HG02870 (cell line): ENCODE results near the gene BHLHE23.

Source experiments
- ATAC-seq: cut with Tn5 transposase; IDR thresholded peaks from one replicate; pipeline ENCODE4 v1.9.1; 2021; ENCODE audit warnings: mild to moderate bottlenecking, moderate library complexity; ENCODE audit not compliant: unreplicated experiment

The BHLHE23 gene

DNA sequence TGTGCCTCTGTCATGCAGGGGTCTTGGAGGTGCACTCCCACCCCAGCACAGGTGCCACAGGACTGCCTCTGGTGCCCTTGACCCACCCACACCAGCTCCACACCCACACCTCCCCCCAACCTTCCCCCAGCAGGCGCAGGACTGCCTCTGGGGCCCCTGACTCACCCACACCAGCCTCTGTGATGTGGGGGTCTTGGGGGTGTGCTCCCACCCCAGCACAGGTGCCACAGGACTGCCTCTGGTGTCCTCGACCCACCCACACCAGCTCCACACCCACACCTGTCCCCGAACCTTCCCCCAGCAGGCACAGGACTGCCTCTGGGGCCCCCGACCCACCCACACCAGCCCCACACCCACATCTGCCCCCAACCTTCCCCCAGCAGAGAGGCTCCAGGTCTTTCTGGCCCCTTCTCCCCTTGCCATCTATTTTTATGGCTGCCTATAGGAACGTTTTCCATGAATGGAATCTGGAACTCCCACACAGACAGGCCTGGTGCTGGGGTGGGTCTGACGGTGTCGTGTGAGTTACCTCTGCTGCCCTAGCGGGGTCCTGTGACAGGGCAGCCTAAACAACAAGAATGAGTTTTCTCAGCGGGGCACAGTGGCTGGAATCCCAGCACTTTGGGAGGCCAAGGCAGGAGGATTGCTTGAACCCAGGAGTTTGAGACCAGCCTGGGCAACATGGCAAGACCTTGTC lies 30.8 kb downstream of the BHLHE23 start:
- no peak for ATAC-seq

DNA sequence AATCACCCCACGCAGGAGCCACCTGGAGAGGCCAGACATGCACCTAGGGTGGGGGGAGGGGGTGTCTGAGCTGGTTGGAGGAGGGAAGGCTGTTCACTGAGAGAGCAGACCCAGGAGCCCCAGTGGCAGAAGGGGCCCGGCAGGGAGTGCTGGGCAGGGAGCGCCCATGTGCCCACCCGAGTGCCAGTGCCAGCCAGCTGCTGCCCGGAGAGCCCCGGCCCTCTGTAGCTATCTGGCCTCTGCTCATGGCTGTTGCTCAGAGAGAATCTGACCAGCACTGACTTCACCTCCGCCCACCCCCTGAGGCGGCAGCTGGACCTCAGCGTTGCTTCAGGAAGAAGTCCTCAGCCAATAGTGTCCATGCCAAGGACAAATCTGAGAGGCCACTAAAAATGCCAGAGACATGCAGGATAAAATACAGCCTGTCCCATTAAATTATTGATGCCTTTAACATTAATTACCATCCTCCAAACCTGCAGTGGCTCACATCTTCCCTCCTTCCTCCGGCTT lies 31.5 kb downstream of the BHLHE23 start:
- ATAC-seq = no peak

DNA sequence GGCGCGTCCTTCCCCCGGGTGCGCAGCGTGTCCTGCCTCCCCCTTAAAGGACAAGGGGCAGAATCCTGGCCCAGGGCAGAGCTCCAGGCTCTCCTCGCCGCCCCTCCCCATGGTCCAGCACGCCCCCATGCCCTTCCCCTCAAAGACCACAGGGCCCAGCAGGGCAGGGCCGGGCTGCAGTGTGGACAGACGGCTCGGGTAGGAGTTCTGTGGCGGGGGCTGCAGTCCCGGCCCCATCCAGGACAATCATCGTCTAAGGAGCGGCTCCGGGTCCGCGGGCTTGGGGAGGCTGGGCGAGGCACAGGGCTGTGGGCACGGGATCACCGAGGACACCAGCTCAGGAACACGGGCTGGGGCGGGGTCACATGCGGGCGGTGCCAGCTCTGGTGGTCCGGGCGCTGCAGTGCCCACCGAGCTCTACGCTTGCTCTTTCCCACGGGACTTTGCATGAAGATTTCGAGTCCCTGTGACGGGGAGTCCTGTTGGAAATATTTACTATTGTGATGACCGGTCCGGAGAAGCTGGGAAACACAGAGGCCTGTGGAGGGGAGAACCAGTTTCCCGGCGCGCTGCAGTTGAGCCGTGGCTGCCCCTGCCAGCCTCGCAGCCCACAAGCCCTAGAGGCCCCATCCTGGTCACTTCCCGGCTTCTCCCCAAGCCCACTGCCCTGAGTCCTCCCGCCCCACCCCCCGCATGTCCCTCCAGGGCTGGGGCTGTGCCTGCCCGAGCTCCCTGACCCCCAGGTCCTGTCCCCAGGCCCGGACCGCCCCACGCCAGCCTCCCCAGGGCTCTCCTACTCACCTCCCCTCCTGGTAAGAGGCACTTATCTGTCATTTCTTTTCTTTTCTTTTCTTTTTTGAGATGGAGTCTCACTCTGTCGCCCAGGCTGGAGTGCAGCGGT lies 33.7 kb downstream of the BHLHE23 start:
- no peak for ATAC-seq

DNA sequence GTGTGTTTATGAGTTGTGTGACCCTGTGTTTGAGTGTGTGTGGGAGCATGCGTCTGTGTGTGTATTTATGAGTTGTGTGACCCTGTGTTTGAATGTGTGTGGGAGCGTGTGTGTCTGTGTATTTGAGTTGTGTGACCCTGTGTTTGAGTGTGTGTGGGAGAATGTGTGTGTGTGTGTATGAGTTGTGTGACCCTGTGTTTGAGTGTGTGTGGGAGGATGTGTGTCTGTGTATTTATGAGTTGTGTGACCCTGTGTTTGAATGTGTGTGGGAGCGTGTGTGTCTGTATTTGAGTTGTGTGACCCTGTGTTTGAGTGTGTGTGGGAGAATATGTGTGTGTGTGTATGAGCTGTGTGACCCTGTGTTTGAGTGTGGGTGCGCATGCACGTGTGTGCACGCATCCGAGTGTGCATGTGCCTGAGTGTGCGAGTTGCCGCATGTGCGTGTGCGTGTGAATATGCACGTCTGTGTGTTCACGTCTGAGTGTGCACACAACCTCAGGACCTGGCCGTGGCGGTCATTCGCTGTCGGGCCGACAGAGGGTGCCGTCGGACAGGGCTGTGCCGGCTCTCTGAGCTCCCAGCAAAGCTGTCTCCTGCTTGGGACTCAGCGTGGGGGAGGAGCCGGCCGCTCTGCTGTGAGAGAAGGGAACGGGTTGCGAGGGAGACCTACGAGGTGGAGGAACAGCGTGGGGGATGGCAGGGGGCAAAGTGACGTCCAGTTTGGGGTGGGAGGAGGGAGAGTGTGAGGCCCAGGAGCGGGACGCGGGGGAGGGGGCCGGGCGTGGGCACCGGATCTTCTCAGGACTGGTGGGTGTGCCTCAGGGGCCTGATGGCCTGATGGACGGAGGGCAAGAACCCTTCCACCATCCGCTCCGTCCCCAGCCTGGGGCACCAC lies 34.6 kb downstream of the BHLHE23 start:
- ATAC-seq = peak; percentile 67

DNA sequence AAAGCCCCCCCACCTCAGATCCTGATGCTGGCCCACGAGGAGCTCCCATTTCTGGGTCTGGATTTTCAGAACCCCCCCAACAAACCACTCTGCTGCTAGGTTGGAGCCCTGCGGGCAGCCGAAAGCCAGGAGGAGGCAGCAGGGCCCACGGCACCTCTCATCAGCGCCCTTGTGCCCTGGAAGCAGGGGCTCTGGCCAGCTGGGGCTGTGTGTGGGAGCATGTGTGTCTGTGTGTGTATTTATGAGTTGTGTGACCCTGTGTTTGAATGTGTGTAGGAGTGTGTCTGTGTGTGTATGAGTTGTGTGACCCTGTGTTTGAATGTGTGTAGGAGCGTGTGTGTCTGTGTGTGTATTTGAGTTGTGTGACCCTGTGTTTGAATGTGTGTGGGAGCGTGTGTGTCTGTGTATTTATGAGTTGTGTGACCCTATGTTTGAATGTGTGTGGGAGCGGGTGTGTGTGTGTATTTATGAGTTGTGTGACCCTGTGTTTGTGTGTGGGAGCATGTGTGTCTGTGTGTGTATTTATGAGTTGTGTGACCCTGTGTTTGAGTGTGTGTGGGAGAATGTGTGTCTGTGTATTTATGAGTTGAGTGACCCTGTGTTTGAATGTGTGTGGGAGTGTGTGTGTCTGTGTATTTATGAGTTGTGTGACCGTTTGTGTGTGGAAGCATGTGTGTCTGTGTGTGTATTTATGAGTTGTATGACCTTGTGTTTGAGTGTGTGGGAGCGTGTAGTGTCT lies 35.4 kb downstream of the BHLHE23 start:
- no peak for ATAC-seq

DNA sequence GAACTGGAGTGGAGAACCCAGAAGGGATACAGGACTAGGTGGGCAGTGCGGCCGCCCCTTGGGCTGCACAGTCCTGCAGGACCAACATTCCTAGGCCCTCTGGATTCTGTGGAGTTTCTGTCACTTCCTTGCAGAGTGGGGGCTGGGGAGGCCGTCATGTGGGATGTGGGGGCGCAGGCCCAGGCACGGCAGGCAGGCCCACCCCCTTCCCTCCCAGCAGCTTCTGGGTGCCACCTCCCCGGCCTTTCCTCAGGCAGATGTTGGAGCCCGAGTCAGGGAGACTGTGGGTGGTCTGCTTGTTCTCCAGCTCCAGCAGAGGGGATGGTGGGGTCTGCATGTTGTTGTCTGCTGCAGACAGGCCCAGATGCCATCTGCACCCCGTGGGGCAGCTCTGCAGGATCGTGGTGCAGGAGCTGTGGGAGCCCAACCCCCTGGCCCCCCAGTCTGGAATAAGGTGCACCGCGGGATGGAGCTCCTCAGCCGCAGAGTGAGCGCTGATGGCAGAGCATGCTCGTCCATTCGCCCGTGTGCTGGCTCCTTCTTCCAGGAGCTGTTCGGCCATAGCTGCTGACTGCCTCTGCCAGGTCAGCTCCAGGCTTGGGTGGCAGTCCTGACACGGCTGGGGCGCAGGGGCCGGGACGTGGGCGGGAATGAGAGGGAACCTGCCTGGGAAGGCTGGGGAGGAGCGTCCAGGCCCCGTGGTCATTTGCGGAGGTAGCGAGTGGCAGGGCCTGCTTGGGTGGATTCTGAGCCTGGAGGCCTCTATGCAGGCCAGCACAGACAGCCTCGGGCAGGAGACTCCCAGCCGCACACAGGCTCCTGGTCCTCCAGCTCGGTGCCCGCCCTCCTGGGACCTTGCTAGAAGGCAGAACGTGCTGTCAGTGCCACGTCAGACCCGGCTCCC lies 36.2 kb downstream of the BHLHE23 start:
- ATAC-seq = no peak

DNA sequence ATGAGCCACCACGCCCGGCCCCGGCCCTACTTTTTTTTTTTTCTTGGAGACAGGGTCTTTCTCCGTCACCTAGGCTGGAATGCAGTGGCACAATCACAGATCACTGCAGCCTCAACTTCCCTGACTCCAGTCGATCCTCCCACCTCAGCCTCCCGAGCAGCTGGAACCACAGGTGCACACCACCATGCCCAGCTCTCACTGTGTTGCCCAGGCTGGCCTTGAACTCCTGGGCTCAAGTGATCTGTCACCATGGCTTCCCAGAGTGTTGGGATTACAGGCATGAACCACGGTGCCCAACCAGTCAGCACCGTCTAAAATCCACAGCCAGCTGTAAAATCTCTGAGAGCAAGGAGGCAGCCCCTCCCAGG lies 36.8 kb downstream of the BHLHE23 start:
- no peak for ATAC-seq

DNA sequence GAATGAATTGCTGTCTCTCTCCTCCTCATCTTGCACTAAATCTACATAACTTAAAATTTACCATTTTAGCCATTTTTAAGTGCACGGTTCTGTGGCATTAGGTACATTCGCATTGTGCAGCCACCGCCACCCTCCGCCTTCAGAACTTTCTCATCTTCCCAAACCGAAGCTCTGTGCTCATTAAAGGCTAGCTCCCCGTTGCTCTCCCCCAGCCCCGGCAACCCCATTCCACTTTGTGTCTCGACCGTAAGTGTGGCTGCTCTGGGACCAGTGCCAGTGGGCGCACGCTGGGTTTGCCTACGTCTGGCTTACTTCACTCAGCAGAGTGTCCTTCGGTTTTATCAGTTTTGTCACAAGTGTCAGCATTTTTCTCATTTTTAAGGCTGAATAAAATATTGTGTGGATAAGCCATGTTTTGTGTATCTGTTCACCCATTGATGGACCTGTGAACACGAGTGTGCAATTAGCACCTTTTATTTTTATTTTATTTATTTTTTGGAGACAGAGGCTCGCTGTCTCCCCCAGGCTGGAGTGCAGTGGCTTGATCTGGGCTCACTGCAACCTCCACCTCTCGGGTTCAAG lies 37.5 kb downstream of the BHLHE23 start:
- ATAC-seq = no peak

DNA sequence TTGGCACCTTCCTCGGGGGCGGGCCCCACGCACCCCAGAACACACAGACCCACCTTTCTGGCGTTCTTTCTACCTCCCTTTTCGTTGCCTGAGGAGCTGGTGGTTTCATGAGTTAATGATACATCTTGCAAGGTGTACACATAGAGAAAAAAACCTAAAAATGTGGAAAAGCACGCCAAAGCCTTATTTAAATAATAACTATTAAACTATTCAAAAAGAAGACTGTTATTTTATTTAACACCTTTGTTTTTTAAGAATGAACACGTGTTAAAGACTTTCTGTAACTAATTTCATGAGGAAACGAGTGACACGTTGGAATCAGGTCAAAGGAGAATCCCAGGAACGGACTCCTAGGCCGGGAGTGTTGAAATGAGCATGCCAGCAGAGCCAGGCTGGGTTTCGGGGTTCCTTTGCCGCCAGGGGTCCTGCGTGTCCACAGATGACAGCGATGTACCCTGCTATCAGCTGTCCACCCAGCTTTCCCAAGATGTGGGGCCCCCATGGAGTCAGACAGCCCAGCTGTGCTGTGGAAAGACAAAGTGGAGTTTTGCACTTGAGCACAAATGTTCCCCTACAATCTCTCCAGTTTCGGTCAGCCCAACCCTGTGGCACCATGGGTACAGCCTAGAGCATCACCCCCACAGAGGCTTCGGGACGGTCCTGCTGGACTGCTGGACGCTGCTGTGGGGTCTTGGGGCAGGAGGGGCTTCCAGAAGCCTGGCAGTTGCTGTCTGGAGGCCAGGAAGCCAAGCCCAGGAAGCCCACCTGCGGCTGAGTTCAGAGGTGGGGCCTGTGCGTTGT lies 38.2 kb downstream of the BHLHE23 start:
- ATAC-seq = no peak

DNA sequence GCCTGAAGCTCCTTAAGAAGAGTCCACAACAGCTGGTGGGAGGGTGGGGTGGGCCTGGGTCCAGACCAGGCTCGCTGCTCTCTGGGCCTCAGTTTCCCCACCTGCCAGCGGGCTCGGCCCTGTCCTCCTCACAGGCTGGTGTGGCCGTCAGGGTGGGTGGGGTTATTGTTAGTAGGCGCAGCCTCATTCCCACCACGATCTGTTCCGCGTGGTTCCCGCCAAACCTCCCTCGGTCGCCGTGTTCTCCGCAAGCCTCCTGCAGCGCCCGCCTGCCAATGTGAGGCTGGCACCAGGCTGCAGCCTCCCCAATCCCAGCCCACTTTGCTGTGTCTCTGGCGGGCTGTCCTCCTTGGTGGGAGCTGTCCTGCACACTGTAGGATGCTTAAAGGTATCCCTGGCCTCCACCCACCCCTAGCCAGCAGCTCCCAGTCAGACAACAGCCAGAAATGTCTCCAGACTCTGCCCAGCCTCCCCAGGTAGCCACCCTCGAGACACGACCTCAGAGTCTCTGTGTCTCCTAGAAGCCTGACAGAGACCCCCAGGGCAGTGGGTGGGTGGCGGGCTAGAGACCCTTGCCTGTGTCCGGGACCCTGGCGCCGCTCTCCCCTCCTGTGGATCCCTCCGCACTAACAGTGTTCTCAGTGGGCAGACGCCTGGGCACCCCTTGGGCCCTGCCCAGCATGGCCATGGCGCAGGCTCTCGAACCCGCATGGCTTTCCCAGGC lies 39.0 kb downstream of the BHLHE23 start:
- no peak for ATAC-seq

DNA sequence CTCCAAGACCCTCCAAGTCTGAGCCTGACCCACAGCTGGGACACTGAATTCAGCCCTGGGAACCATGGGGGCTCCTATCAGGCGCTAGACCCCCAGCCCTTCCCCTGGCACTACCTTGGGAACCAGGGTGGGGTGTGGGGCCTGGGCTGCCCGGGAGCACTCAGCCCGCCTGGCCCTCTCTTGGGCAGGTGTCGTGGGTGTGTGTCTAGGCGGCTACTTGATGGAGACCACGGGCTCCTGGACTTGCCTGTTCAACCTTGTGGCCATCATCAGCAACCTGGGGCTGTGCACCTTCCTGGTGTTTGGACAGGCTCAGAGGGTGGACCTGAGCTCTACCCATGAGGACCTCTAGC lies 39.6 kb downstream of the BHLHE23 start:
- no peak for ATAC-seq

DNA sequence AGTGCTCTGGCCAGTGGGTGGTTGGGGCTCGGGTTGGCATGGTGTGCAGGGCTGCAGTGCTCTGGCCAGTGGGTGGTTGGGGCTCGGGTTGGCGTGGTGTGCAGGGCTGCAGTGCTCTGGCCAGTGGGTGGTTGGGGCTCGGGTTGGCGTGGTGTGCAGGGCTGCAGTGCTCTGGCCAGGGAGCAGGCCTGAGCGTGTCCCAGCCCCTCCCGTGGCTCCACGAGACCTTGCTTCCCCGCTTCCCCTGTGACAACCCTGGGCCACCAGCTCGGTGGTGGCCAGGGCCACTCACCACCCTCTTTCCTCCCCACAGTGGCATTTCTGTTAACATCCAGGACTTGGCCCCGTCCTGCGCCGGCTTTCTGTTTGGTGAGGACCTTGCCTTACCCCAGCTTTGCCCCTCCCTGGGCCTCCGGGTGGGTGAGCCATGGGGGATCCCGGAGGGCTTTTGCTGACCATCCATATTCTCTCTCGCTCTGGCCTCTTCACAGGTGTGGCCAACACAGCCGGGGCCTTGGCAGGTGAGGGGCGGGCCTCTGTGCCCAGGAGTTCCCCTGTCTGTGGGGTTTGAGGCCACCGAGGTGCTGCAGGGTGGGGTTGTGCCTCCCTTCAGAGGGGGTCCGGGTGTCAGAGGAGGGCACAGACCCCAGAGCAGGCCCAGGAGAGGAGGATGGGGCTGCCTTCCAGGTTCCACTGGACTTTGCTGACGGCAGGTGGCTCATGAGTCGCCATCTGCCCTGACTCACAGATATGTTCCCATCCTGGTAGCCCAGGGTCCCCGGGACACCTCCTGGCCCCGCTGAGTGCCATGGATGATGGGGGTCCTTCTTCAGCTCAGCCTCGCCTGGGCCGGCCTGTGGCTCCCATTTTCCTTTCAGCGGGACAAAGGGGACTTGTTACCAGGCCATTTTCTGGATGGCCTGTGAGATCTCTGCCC lies 40.3 kb downstream of the BHLHE23 start:
- ATAC-seq = no peak

DNA sequence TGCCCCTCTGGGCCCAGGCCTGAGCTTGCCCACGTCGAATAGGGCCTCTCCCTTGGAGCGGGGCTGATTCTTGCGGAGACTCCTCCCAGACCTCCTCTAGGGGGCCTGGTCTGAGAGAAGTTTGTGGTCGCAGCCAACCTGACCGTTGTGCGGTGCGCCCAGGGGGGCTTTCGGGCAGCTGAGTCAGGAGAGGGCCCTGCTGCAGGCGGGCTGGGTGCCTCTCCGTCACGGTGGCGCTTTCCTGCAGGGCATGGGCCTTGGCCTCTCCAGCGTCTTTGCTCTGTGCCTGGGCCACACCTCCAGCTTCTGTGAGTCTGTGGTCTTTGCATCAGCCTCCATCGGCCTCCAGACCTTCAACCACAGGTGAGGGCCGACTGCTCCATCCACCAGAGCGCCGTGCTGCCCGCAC lies 41.4 kb downstream of the BHLHE23 start:
- no peak for ATAC-seq

DNA sequence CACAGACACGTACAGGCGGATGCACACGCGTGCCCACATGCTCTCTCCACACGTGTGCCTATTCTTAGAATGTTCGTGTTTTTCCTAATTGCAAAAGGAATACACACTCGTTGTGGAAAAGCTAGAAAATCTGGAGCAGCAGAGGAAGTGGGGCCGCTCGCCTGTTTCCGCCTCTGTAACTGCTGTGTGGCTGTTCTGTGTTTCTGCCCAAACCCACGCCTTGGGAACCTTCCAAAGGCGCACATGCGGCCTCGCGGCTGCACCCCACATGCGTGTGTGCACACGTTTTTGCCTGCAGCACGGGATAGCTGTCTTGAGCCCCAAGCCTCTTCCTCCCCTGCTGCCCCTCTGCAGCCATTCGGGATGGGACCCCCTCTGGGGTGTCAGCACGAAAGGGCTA lies 42.1 kb downstream of the BHLHE23 start:
- no peak for ATAC-seq

DNA sequence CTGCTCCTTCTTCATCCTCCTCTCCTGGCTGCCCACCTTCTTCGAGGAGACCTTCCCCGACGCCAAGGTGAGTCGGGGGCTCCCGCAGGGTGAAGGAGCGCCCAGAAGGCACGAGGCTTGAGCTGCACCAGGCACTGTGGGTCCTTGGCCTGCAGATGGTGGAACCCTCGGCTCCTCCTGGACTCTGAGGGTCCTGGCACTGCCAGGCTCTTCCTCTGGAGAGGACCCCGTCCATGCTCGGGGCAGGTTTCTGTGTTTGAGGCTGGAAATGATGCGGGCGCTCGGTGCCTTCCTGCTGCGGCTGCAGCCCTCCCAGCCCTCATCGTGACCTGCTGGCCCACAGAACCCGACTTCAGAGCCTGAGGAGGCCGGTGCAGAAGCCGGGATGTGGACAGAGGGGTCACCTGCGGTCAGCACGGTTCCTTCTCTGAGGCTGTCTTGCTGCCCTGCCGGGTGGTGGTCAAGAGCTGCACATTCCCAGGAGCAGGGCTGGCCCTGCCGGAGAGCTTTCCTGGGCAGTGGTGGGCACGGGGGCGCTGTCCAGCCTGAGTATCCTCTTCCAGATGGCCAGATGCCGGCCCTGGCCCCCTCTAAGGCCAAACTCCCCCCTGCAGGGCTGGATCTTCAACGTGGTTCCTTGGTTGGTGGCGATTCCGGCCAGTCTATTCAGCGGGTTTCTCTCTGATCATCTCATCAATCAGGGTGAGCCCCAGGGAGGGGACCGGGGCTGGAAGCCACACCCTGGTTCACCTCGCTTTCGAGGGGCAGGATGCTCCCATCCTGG lies 43.0 kb downstream of the BHLHE23 start:
- ATAC-seq = no peak
